ENCODE data around the gene RBM15B.

- no peak for TF ChIP-seq REST (IDR thresholded peaks at IDR 0.05)
- TF ChIP-seq EHMT2 (IDR thresholded peaks at IDR 0.05; ENCODE audit: low read depth) = no peak
- no peak for TF ChIP-seq USF2 (IDR thresholded peaks at IDR 0.05)
- no peak for TF ChIP-seq CEBPB (IDR thresholded peaks at IDR 0.05)
- no peak for TF ChIP-seq EP300 (IDR thresholded peaks at IDR 0.05)
- TF ChIP-seq KDM1A (IDR thresholded peaks at IDR 0.05; ENCODE audit: low read depth) = no peak
Observed at GRCh38 chr3:51434110-51434509, 43.0 kb downstream of the RBM15B start.

Data from A549 (cell line).